Measurements from ENCODE around the gene ST3GAL3.

The ST3GAL3 gene

DNA sequence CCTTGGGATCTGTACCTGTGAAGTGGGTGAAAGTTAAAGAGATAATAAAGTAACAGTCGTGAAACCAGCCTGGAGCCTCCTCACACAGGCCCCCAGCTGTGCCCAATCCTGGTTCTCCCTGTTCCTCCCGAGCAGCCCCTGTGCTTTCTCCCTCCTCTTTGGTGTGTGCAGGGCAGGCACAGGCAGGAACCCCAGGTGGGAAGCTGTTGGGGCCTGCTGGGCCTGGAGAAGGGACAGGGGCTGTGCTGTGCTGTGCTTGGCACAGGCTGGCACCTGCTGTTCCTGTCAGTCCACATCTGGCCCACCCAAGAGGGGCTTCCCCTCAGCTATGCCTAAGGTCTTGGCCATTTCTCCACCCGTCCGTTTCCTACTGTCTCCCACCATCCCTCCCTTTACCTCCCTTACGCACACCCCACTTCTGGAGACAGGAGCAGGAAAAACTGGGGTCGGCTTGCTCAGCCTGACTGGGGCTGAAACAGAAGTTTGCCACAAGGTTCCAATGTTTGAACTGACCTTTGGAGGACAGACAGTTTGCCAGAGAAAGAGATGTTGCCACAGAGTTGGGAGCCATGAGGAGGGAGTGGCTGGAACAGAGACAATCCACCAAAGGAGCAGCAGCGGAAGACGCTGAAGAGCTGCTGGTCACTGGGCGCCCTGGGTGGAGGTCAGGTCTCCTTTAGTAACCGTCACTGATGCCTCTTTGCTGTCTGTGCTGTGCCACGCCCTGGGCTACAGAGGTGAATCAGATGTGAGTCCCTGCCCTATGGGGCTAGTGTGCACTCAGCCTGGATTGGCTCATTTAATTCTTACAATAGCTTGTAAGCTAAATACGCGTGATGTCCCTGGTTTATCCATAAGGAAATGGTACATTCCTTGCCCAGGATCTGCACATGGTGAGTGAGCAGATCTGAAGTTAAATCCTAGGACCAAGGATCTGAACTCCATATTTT is 207.5 kb downstream of the ST3GAL3 start:
- DNase-seq = no peak

DNA sequence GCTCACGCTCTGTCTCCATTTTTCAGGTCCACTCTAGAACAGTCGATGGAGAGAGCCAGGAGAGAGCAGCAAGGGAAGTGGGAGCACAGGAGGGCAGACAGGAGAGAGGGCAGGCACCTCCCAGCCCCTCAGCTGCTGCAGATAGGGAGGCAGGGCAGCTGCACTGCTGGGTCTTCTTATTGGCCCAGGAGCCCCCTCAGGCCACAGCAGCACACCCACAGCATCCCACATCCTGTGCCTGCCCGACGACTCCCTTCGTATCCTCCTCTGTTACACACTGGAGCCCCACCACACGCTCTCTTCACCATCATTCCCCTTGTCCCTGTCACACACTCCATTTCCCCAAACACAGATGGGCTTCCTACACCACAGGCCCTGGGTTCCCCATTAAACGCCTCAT is 212.6 kb downstream of the ST3GAL3 start:
- no peak for DNase-seq

DNA sequence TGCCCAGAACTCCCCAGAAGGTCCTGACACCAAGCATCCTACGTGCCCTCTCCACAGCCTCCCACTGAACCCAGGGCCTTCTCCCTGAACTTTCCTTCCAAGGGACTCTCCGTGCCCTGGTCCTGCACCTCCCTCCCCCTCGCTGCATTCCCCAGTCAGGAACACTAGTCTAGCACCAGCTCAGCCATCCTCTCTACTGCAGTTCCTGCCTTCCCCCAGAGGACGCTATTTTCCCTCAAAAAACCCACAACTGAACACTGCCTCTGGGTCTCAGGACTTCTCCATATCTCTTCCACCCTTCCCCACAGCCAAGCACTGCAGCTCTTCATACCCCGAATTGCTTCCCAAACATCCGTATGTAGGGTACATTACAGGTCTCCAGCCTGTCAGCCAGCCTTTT is 213.7 kb downstream of the ST3GAL3 start:
- no peak for DNase-seq

DNA sequence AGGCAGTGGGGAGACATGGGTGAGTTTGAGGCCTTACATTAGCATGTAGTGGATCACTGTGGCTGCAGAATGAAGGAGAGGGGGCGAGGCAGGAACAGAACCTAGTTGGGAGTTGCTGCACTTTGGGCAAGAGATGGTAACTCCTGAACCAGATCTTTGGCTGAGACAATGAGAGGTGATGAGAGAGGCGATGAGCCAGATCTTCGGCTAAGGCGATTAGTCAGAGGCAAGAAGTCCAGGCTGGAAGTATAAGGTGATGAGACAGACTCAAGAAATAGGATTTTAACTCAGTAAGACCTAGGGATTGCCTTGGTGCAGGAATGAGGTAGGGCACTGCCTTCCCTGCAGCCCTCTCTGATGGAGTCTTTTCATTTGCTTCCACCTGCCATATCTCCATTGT is 217.2 kb downstream of the ST3GAL3 start:
- no peak for DNase-seq

DNA sequence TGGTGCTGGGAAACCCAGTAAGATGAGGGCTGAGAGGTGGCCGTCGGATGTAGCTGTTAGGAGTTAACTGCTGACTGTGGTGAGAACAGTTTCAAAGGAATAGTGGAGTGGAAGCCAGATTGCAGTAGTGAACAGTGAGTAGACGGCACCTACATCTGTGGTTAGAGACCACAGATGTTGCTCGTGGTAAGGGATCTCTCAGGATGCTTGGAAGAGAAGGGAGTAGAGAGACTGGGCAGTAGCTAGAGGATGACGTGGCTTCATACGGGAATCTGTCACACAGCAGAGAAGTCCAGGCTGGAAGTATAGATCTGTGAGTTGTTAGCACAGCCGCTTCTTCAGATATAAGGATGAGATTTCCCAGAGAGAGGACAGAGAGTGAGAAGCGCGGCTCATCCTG is 218.5 kb downstream of the ST3GAL3 start:
- no peak for DNase-seq

DNA sequence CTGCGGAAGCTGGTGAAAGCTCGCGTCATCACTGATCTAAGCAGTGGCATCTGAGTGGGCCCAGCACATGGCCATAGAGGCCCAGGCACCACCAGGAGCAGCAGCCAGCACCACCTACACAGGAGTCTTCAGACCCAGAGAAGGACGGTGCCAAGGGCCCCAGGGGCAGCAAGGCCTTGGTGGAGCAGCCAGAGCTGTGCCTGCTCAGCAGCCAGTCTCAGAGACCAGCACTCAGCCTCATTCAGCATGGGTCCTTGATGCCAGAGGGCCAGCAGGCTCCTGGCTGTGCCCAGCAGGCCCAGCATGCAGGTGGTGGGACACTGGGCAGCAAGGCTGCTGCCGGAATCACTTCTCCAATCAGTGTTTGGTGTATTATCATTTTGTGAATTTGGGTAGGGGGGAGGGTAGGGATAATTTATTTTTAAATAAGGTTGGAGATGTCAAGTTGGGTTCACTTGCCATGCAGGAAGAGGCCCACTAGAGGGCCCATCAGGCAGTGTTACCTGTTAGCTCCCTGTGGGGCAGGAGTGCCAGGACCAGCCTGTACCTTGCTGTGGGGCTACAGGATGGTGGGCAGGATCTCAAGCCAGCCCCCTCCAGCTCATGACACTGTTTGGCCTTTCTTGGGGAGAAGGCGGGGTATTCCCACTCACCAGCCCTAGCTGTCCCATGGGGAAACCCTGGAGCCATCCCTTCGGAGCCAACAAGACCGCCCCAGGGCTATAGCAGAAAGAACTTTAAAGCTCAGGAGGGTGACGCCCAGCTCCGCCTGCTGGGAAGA is 223.0 kb downstream of the ST3GAL3 start:
- no peak for DNase-seq

DNA sequence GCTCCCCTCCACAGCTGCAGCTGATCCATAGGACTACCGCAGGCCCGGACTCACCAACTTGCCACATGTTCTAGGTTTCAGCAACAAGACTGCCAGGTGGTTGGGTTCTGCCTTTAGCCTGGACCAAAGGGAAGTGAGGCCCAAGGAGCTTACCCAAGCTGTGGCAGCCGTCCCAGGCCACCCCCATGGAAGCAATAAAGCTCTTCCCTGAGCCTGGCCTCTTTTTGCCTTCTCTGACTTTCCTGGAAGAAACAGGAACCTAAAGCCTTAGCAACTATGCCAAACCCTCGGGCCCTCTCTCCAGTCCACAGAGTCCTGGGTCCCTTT is 223.6 kb downstream of the ST3GAL3 start:
- no peak for DNase-seq

DNA sequence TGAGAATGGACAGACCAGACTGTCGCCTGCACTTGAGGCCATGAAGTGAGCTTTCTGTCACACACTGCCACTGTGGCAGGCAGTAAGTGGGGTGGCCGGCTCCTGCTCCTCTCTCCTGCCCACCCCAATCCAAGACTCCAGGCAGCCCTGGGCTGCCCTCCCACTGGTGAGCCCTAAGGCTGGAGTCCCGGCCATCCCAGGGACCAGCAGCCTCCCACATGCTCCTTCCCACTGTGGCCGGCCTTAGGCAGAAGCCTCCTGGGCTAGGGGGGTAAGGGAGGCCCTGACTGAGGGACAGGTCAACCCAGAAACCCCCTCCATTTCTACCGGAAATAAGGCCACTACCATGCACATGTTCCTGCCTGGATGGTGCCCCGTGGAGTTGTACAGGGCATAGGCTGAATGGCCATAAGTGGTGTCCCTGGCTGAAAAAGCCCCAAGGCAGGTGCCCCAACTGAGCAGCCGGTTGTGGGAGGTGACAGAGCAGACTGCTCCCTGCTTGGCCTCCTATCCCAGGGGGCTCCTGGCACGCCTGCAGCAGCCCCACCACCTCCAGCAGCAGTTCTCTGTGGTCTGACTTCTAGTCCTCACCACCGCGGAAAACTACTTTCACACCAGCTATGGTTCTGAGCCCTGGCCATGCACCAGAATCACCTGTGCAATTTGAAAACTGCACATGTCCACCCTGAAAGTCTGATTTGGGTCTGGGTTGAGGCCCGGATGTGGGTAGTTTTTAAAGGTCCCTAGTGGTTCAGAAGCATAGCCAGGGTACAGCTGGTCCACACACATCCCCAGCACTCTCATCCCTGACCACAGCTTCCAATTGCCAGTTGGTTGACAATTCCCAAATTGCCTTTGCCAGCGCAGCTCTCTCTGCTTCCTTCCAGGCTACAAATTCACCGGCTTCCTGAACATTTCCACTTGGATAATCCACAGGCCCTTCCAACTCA is 224.7 kb downstream of the ST3GAL3 start:
- DNase-seq = no peak

DNA sequence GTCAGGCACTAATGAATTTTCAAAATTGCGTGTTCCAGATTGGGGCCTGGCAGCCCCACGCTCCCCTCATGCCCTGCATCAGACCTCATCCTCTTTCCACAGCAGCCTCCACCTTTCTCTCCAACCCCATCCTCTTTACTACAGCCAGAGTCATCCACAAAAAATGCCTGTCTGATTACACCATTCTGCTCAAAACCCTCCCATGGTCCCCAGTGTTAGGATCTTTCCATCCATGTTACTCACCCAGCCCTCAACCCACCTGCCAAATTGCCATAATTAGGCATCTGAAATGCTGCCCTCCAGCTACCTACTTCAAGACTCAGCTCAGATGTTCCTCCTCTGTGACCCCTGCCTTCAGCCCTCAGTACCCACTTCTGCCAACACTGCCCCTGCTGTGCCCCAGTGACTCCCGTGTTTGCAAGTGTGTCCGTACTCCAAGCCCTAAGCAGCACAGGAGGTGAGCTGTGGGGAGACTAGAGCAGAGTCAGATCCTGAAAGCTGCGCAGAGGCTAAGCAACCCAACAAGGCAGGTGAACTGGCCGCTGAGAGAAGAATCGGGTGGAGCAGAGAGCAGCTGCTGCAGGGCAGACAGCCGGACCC is 225.6 kb downstream of the ST3GAL3 start:
- DNase-seq = no peak

DNA sequence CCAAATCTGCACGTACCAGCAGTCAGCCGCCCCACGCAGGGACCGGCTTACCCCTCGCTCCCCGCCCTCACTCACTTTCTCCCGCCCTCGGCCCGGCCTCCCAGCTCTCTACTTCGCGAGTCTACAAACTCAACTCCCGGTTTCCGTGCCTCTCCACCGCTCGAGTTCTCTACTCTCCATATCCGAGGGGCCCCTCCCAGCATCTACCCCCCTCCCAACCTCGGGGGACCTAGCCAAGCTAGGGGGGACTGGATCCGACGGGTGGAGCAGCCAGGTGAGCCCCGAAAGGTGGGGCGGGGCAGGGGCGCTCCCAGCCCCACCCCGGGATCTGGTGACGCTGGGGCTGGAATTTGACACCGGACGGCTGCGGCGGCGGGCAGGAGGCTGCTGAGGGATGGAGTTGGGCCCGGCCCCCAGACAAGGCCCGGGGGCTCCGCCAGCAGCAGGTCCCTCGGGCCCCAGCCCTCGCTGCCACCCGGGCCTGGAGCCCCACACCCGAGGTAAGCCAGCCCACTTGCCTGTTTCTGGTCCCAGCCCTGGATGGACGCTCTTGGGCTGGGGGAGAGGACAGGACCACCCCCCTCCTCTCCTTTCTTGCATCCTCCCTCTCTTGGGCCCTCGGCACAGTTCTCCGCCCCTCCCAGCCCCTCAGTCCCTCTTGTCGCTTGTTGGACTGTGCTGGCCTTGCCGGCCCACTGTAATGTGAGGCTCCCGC is 226.2 kb downstream of the ST3GAL3 start, which contains the start of gene ARTN:
ARTN (plus strand) TSS at position 416 of the 715 bp plus-strand sequence. CDS start 1,856 bp downstream, outside the sequence.
- no peak for DNase-seq

DNA sequence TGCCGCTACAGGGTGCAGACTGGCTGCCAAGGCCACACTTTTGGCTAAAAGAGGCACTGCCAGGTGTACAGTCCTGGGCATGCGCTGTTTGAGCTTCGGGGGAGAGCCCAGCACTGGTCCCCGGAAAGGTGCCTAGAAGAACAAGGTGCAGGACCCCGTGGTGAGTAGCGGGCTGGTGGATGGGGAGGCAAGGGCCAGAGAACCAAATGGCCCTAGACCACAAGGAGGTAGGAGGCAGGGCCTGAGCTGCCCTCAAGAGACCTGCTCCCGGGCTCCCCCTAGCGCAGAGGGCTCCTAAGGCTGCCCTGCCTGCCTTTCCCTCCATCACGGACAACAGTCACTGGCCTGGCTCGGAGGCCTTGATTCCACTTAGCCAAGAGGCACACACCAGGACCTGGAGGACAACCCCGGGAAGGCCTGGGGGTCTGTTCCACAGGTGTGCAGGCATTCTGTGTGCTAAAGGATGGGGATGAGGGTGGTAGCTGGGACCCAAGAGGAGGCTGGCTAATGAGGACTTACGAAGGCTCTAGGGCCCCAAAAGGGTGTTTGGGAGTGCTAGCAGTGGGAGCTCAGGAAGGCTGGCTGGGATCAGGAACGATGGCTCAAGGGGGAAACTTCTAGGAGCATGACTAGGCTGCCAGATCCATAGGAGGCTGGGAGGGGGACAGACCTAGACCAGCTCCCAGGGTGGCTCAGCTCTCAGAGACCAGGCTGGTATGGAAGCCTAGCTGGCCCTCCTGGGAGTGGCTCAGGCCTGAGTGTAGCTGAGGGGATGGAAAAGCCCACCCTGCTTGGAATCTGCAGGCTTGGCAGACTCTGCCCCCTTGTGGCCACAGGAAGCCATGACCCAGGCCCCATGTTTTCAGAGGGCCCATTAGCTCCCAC is 227.0 kb downstream of the ST3GAL3 start:
- peak; percentile 55 to 72 for DNase-seq

DNA sequence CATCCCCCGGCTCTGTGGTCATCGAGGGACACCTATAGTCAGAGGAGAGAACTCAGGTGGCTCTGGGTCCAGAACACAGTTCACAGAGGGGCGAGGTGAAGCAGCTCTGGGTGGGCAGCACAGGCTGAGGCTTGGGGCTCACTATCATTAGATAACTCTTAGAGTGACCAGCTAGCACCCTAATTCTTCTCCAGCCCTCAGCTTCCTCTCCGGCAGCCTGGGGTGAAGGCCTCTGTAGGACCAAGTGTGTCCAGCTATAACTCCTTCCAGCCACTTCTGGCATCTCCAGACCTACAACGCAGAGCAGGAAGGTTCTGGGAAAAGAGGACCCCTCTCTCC is 227.6 kb downstream of the ST3GAL3 start:
- DNase-seq = no peak

DNA sequence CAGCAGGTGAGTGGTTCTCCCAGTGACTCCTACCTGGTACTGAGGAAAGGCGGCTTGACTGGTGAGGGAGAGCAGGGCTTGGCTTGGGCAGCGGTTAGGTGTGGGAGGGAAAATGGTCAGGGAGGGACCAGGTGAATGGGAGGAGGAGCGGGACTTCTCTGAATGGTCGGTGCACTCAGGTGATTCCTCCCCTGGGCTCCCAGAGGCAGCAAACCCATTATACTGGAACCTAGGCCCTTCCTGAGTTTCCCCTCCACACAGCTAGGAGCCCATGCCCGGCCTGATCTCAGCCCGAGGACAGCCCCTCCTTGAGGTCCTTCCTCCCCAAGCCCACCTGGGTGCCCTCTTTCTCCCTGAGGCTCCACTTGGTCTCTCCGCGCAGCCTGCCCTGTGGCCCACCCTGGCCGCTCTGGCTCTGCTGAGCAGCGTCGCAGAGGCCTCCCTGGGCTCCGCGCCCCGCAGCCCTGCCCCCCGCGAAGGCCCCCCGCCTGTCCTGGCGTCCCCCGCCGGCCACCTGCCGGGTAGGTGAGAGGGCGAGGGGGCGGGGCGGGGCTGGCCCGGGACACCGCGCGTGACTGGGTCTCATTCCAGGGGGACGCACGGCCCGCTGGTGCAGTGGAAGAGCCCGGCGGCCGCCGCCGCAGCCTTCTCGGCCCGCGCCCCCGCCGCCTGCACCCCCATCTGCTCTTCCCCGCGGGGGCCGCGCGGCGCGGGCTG is 228.5 kb downstream of the ST3GAL3 start:
- DNase-seq = no peak

DNA sequence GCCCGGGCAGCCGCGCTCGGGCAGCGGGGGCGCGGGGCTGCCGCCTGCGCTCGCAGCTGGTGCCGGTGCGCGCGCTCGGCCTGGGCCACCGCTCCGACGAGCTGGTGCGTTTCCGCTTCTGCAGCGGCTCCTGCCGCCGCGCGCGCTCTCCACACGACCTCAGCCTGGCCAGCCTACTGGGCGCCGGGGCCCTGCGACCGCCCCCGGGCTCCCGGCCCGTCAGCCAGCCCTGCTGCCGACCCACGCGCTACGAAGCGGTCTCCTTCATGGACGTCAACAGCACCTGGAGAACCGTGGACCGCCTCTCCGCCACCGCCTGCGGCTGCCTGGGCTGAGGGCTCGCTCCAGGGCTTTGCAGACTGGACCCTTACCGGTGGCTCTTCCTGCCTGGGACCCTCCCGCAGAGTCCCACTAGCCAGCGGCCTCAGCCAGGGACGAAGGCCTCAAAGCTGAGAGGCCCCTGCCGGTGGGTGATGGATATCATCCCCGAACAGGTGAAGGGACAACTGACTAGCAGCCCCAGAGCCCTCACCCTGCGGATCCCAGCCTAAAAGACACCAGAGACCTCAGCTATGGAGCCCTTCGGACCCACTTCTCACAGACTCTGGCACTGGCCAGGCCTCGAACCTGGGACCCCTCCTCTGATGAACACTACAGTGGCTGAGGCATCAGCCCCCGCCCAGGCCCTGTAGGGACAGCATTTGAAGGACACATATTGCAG is 229.3 kb downstream of the ST3GAL3 start:
- peak; percentile 35 to 71 for DNase-seq

DNA sequence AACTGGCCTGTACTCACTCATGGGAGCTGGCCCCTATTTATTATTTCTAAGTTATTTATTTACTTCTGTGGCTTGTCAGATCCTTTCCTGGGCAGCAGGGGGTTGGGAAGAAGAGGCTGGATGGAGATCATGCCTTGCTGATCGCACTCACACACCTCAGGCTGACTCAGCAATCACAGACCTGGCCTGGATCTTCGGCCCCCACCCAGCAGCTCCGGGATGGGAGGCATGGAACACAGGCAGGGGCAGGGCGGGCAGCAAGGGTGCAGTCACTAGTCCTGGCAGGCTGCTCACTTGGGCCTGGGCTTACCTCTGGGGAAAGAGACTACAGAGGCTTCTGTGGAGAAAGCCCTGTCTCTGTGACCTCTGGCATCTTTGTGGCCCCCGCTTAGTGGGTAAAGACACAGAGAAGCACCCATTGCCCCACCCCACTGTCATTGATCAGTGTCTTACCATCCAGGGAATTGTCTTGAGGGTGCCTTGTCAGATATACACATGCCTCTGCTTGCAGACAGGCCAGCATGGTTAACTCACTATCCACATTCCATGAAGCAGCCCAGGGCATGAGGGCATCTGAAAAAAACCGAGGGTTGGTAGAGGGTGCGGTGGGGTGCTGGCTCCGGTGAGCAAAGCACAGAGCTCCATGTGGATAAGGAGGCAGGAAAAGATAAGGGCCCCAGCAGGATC is 230.0 kb downstream of the ST3GAL3 start:
- no peak for DNase-seq

DNA sequence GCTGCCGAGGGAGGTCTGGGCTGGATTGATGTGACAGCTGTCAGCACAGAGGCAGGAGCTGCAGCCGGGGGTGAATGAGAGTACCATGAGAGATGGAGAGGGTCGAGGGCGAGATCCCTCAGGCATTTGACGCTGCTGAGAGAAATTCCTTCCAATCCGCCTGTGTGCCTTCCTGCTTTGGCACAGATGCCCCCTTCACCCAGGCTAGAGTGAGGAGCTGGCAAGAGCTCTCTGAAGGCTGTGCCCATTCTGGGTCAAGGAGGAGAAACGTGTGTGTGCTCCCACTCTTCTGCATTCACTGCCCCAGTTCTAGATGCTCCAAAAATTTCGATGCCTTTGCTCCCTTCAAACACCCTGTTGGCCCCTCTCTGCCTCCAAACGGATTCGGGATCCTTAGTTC is 231.0 kb downstream of the ST3GAL3 start:
- no peak for DNase-seq

DNA sequence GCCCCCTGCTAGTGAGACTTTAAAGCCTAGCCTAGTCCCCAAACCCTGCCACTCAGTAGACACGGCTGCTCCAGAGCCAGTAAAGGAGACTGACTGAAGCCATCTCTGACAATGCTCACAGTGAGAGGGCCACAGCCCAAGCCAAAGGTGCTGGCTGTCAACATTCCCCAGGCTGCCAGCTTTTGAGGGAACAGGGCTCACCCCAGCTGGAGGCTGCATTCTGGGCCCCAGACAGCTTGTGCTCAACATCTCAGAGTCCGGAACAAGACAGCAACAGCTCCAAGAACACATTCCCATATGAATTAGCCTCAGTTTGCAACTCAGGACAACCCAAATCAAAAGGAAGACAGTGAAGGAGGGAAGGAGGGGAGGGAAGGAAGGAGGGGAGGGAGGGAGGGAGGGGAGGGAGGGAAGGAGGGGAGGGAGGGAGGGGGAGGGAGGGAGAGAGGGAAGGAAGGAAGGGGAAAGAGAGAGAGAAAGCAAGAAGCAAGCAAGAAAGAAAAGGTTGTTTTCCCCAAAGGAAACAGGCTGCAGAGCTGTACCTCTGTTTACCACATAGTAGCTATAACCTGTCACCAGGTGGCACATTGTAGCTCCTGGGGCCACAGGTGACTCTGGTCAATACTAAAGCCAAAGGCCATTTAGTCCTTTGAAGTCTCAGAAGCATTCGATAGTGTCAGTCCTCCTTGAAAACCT is 231.7 kb downstream of the ST3GAL3 start:
- no peak for DNase-seq

DNA sequence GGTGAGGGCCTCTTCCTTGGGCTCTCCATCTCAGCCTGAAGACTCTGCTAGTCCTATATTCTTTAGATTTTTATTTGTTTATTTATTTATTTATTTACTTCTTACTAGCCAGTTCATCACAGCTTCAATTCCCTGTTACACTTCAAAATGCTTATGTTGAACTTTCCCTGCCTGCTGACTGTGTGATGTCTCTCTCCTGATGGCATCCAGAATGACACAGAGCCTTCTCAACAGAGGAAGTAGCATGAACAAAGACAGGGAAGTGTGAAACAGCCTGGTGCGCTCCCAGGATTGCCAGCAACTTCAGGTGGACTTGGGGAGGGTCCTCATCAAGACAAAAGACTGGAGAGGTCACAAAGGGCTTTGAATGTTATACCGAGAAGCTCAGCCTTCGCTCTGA is 235.1 kb downstream of the ST3GAL3 start:
- peak in 1 of 2 donors; percentile 34 for DNase-seq

Data from inflammatory macrophage (primary cell).